GM12878 (cell line): ENCODE data around the gene NKAIN1. TPM values are rescaled to one million over a fixed set of nuclear protein-coding genes. Genes with fewer than 3 reads are reported as not detected.
A peak's percentile ranks its signal among the peaks of the same experiment; 100 is the strongest.

Source experiments
- ATAC-seq: fragments of 200-7000 bp; cut with Tn5 transposase; 3 replicates; pipeline ENCODE4 v1.9.1; 2020; ENCODE audit warnings: mild to moderate bottlenecking, moderate library complexity
- BruUV-seq: library from RNA; stranded (reverse); fragments of 400-500 nt; replicated peaks from 2 replicates; lab custom pipeline; 2021; lab: Mats Ljungman, UMichigan
- CTCF ChIA-PET: fragments of 300-600 bp; sonication (Branson Sonifier 250); formaldehyde crosslinking; extraction: SDS; loops from one replicate; lab custom pipeline; 2021; ENCODE audit warnings: inconsistent platforms; lab: Yijun Ruan, JAX
- POLR2A ChIA-PET: fragments of 350-600 bp; formaldehyde crosslinking; extraction: SDS; loops from one replicate; lab custom pipeline; 2021; ENCODE audit warnings: inconsistent platforms; lab: Charles Lee
- RAD21 ChIA-PET: fragments of 300-600 bp; sonication (Branson Sonifier 250); formaldehyde crosslinking; loops from one replicate; lab custom pipeline; 2023; ENCODE audit warnings: antibody characterized with exemption; ENCODE audit not compliant: unreplicated experiment; lab: Charles Lee
- SMC1A ChIA-PET: fragments of 300-600 bp; sonication (Branson Sonifier 250); formaldehyde crosslinking; loops from one replicate; lab custom pipeline; 2023; ENCODE audit not compliant: unreplicated experiment, uncharacterized antibody; lab: Charles Lee
- DNase-seq: peaks from one replicate; pipeline ENCODE4 v3.0.0-alpha.2; 2011; ENCODE audit warnings: low read depth, low spot score
- FAIRE-seq: peaks from 3 replicates; lab custom pipeline; 2011; peaks lifted over from hg19 to GRCh38; lab: Jason Lieb, UNC
- H2AFZ ChIP-seq: 2 replicates; pipeline ENCODE4 v1.6.0; 2011; ENCODE audit warnings: low read depth, low read length, control low read depth; ENCODE audit not compliant: control insufficient read depth
- H3K27ac ChIP-seq: 2 replicates; pipeline ENCODE4 v1.5.1; 2011; ENCODE audit warnings: control low read depth; ENCODE audit not compliant: control insufficient read depth, insufficient read depth
- H3K27me3 ChIP-seq, 2 experiments: replicated peaks in 1 of 2; 2 replicates each; pipeline versions ENCODE4 v1.6.0 to v1.6.1; 2011; ENCODE audit warnings: low read length in 1 of 2; ENCODE audit not compliant: control insufficient read depth in 2 of 2, insufficient read depth in 2 of 2
- H3K36me3 ChIP-seq, 2 experiments: 2 replicates each; pipeline ENCODE4 v1.5.1; 2011; ENCODE audit warnings: low read length in 1 of 2; ENCODE audit not compliant: control insufficient read depth in 2 of 2, insufficient read depth in 2 of 2
- H3K4me1 ChIP-seq: 2 replicates; pipeline ENCODE4 v1.6.1; 2011; ENCODE audit warnings: mild to moderate bottlenecking, low read length, moderate library complexity, mixed read lengths; ENCODE audit not compliant: control insufficient read depth, insufficient read depth
- H3K4me2 ChIP-seq: 2 replicates; pipeline ENCODE4 v1.6.0; 2011; ENCODE audit warnings: control low read depth; ENCODE audit not compliant: control insufficient read depth, insufficient read depth
- H3K4me3 ChIP-seq: fragments of 200-600 bp; sonication (generic); 2 replicates; pipeline ENCODE4 v1.5.1; 2016
- H3K79me2 ChIP-seq: 2 replicates; pipeline ENCODE4 v1.6.0; 2011; ENCODE audit warnings: low read length; ENCODE audit not compliant: control insufficient read depth, insufficient read depth
- H3K9ac ChIP-seq: 2 replicates; pipeline ENCODE4 v1.8.0; 2011; ENCODE audit warnings: low read length, control low read depth, mixed read lengths; ENCODE audit not compliant: control insufficient read depth, insufficient read depth
- H3K9me3 ChIP-seq: replicated peaks from 3 replicates; pipeline ENCODE4 v1.5.1; 2011; ENCODE audit warnings: mild to moderate bottlenecking, low read length; ENCODE audit not compliant: control insufficient read depth, insufficient read depth
- H4K20me1 ChIP-seq: 2 replicates; pipeline ENCODE4 v1.6.0; 2011; ENCODE audit not compliant: control insufficient read depth, insufficient read depth
- FOXK2 ChIP-seq: fragments of 450-650 bp; IDR thresholded peaks from 2 replicates; pipeline ENCODE4 v1.6.1; 2017; ENCODE audit warnings: mild to moderate bottlenecking, moderate library complexity
- FOXM1 ChIP-seq: IDR thresholded peaks from 2 replicates; pipeline ENCODE4 v1.6.1; 2012; ENCODE audit warnings: low read depth, mild to moderate bottlenecking, inconsistent platforms, low read length, moderate library complexity
- HCFC1 ChIP-seq: fragments of 150-350 bp; IDR thresholded peaks from 2 replicates; pipeline ENCODE4 v1.6.1; 2014; ENCODE audit warnings: low read length
- MTA2 ChIP-seq: fragments of 450-650 bp; IDR thresholded peaks from 2 replicates; pipeline ENCODE4 v1.6.1; 2016; ENCODE audit warnings: low read depth, mild to moderate bottlenecking, moderate library complexity
- PAX5 ChIP-seq: IDR thresholded peaks from 2 replicates; pipeline ENCODE4 v1.6.1; 2011; ENCODE audit warnings: low read depth, low read length, borderline replicate concordance
- POLR2A ChIP-seq: IDR thresholded peaks from 2 replicates; pipeline ENCODE4 v1.6.1; 2011; ENCODE audit warnings: low read depth, mild to moderate bottlenecking, low read length
- RAD21 ChIP-seq: IDR thresholded peaks from 2 replicates; pipeline ENCODE4 v1.6.1; 2011; ENCODE audit warnings: mild to moderate bottlenecking, low read depth, low read length, moderate library complexity; ENCODE audit not compliant: insufficient read depth
- SMAD1 ChIP-seq: fragments of 450-650 bp; IDR thresholded peaks from 2 replicates; pipeline ENCODE4 v1.6.1; 2018; ENCODE audit warnings: mild to moderate bottlenecking, low read depth; ENCODE audit not compliant: partially characterized antibody
- SP1 ChIP-seq: IDR thresholded peaks from one replicate; pipeline ENCODE4 v1.6.1; 2011; ENCODE audit warnings: low read depth, low read length
- SPI1 ChIP-seq: IDR thresholded peaks from 2 replicates; pipeline ENCODE4 v1.6.1; 2011; ENCODE audit warnings: low read depth, mild to moderate bottlenecking, low read length, moderate library complexity, borderline replicate concordance; ENCODE audit not compliant: insufficient read depth
- SREBF2 ChIP-seq: IDR thresholded peaks from 2 replicates; pipeline ENCODE4 v1.6.1; 2012; ENCODE audit warnings: mild to moderate bottlenecking, low read length
- STAT1 ChIP-seq: fragments of 450-650 bp; conservative IDR thresholded peaks from 2 replicates; pipeline ENCODE4 v1.6.1; 2014; ENCODE audit warnings: antibody characterized with exemption, mild to moderate bottlenecking
- ZZZ3 ChIP-seq: IDR thresholded peaks from 2 replicates; pipeline ENCODE4 v1.6.1; 2011; ENCODE audit warnings: low read depth; ENCODE audit not compliant: control insufficient read depth, insufficient read length
- whole genome bisulfite sequencing: methylation state at CpG from one replicate; pipeline ENCODE4 v1.1.6; 2016; ENCODE audit warnings: low lambda C conversion rate; ENCODE audit not compliant: insufficient replicate concordance, insufficient coverage; ENCODE audit errors: missing lambda C conversion rate; 5-methylcytosine and 5-hydroxymethylcytosine counted together
- in situ Hi-C: fragments of 300-500 bp; cut with MboI; formaldehyde crosslinking; loops from 9 replicates; pipeline ENCODE4 v1.14.3; 2018; ENCODE audit warnings: mixed read lengths
- intact Hi-C: fragments of 100-400 bp; cut with micrococcal nuclease; formaldehyde crosslinking; loops from one replicate; pipeline ENCODE4 v1.14.2; 2022; ENCODE audit not compliant: unreplicated experiment
- polyA plus RNA-seq, 11 experiments: library from polyadenylated mRNA; depleted of rRNA in 4 of 11; unstranded in 6 of 11; stranded (reverse) in 5 of 11; fragments of >200 nt; fragmentation: Nextera tagmentation in 4 of 11; fragmentation: Illumina TruSeq in 1 of 11; extraction: Ambion mirVana in 4 of 11; extraction: Trizol in 1 of 11; gene quantifications; 1 replicate in 1 of 11; 2 replicates in 10 of 11; pipeline versions ENCODE4 v1.2.1 to v1.2.3, GENCODE V29; 2011 to 2016; ENCODE audit warnings: inconsistent platforms in 2 of 11, missing spikeins in 2 of 11, low read depth in 1 of 11
- total RNA-seq, 4 experiments: library from RNA; depleted of rRNA in 3 of 4; stranded (reverse); fragments of >200 nt in 3 of 4; fragmentation: Illumina TruSeq in 1 of 4; extraction: Trizol in 1 of 4; gene quantifications; 2 replicates each; pipeline versions ENCODE4 v1.2.1 to v1.2.3, GENCODE V29; 2013 to 2021
- TF ChIP-seq, protein P1 (sequence below): IDR thresholded peaks from 2 replicates; pipeline ENCODE4 v1.6.1; 2011; ENCODE audit warnings: low read depth, low read length, improper control_type of control experiment, borderline replicate concordance
- TF ChIP-seq, protein P2 (sequence below): IDR thresholded peaks from 2 replicates; pipeline ENCODE4 v1.6.1; 2012; ENCODE audit warnings: low read depth, low read length, improper control_type of control experiment
- TF ChIP-seq, protein P3 (sequence below): fragments of 450-650 bp; formaldehyde crosslinking; IDR thresholded peaks from 2 replicates; pipeline ENCODE4 v1.4.0; 2022; ENCODE audit warnings: mild to moderate bottlenecking, moderate library complexity

The NKAIN1 gene
- total and polyA plus RNA-seq, 10 of the 15 experiments (the other 5 are each of a cell fraction or from before 2014, with no cell fraction given): not detected

DNA sequence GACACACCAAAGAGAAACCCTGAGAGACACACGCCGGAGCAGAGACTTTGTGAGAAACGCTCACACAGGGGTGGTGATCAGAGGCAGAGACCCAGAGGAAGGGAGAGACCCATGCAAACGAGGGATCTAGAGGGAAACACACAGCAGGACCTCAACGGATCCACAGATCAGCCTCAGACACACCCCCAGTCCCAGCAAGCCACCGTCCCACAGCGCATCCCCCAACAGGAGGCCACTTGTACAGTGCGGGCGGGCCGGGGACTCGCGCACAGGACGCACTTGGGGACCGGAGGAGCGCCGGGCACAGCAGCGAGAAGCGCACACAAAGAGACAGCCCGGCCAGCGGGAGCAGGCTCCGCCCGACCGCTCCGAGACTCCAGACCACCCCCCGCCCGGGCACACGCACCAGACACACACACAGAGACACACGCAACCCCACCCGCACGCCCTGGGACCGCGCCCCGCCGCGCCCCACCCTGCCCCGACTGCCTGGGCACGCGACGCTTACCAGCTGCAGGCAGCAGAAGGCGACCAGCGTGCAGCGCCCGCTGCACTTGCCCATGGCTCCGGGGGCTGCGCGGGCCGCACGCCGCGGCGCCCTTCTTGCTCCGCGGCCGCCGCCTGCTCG, 587 bp downstream of the NKAIN1 start:
- CTCF ChIA-PET: no interaction called here
- RAD21 ChIA-PET: no interaction called here
- no peak for TF ChIP-seq PAX5
- no peak for TF ChIP-seq STAT1
- TF ChIP-seq, protein P1, sequence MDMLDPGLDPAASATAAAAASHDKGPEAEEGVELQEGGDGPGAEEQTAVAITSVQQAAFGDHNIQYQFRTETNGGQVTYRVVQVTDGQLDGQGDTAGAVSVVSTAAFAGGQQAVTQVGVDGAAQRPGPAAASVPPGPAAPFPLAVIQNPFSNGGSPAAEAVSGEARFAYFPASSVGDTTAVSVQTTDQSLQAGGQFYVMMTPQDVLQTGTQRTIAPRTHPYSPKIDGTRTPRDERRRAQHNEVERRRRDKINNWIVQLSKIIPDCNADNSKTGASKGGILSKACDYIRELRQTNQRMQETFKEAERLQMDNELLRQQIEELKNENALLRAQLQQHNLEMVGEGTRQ: no peak
- no peak for TF ChIP-seq SMAD1
- no peak for TF ChIP-seq POLR2A
- TF ChIP-seq SREBF2: no peak
- Histone ChIP-seq H3K4me1 (no peaks in the 10 kb centered on the region), H3K27me3 (peaks cover 5 to 8% of the 10 kb centered on the region in 2 experiments), H4K20me1 (no peaks in the 10 kb centered on the region), H3K4me2 (no peak overlapping the region), H3K9ac (no peak overlapping the region), H3K27ac (no peak overlapping the region), H3K9me3 (no peaks in the 10 kb centered on the region), H3K79me2 (no peaks in the 10 kb centered on the region), H2AFZ (no peak overlapping the region), H3K4me3 (no peak overlapping the region), H3K36me3 (no peaks in the 10 kb centered on the region)
- in situ Hi-C loops (no loop called here), intact Hi-C loops (no loop called here)
- peak; percentile 46 for ATAC-seq
- no peak for DNase-seq
- POLR2A ChIA-PET: no interaction called here
- no TSS peak for BruUV-seq
- FAIRE-seq: no peak
- WGBS: 13% methylated on average over 41 of the region's 56 CpGs
- SMC1A ChIA-PET: no interaction called here

DNA sequence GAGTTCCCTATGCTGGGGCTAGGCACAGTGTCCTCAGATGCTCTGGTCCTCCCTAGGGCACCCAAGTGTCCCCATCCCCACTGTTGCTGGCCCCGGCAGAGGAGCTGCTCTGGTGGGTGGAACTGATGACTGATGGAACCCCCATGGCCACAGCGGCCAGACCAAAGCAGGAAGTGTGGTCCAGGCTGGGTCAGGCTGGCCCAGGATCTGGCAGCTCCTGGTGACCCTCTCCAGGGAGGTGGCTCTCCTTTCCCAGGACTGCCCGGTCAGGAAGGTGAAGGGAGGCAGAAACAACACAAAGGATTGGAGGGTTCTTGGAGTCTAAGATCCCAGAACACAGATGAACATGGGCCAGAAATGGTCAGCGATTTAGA, 1.1 kb downstream of the NKAIN1 start:
- Histone ChIP-seq H3K4me1 (no peaks in the 10 kb centered on the region), H3K79me2 (no peaks in the 10 kb centered on the region), H3K27me3 (peaks cover 5 to 8% of the 10 kb centered on the region in 2 experiments), H3K9me3 (no peaks in the 10 kb centered on the region), H4K20me1 (no peaks in the 10 kb centered on the region), H3K9ac (no peak overlapping the region), H3K4me2 (no peak overlapping the region), H3K36me3 (no peaks in the 10 kb centered on the region), H3K27ac (no peak overlapping the region), H2AFZ (no peak overlapping the region), H3K4me3 (no peak overlapping the region)
- in situ Hi-C loops: no loop called here
- ATAC-seq: no peak
- WGBS: 25% methylated on average over 4 of the region's 4 CpGs
- RAD21 ChIA-PET: no interaction called here
- SMC1A ChIA-PET: no interaction called here
- no peak for DNase-seq
- no peak for FAIRE-seq
- POLR2A ChIA-PET: no interaction called here
- CTCF ChIA-PET: no interaction called here
- intact Hi-C loops: no loop called here
- no TSS peak for BruUV-seq
- TF ChIP-seq SPI1: no peak
- no peak for TF ChIP-seq MTA2
- no peak for TF ChIP-seq FOXK2
- TF ChIP-seq POLR2A: no peak
- TF ChIP-seq, protein P2, sequence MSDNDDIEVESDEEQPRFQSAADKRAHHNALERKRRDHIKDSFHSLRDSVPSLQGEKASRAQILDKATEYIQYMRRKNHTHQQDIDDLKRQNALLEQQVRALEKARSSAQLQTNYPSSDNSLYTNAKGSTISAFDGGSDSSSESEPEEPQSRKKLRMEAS: no peak
- no peak for TF ChIP-seq SP1
- TF ChIP-seq ZZZ3: no peak
- no peak for TF ChIP-seq HCFC1
- no peak for TF ChIP-seq FOXM1
- TF ChIP-seq, protein P3, sequence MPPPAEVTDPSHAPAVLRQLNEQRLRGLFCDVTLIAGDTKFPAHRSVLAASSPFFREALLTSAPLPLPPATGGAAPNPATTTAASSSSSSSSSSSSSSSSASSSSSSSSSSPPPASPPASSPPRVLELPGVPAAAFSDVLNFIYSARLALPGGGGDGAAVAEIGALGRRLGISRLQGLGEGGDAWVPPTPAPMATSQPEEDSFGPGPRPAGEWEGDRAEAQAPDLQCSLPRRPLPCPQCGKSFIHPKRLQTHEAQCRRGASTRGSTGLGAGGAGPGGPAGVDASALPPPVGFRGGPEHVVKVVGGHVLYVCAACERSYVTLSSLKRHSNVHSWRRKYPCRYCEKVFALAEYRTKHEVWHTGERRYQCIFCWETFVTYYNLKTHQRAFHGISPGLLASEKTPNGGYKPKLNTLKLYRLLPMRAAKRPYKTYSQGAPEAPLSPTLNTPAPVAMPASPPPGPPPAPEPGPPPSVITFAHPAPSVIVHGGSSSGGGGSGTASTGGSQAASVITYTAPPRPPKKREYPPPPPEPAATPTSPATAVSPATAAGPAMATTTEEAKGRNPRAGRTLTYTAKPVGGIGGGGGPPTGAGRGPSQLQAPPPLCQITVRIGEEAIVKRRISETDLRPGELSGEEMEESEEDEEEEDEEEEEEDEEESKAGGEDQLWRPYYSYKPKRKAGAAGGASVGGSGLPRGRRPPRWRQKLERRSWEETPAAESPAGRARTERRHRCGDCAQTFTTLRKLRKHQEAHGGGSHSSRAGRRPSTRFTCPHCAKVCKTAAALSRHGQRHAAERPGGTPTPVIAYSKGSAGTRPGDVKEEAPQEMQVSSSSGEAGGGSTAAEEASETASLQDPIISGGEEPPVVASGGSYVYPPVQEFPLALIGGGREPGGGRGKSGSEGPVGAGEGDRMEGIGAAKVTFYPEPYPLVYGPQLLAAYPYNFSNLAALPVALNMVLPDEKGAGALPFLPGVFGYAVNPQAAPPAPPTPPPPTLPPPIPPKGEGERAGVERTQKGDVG (CRISPR knock-in tag): no peak
- TF ChIP-seq RAD21: no peak
